HCT116 (cell line): ENCODE measurements around the gene PHOSPHO1. TPM values are rescaled to one million over a fixed set of nuclear protein-coding genes. Genes with fewer than 3 reads are reported as not detected.

Source experiments
- ATAC-seq: fragments of 200-7000 bp; cut with Tn5 transposase; 2 replicates; pipeline ENCODE4 v1.9.1; 2020; ENCODE audit warnings: mild to moderate bottlenecking, moderate library complexity
- BruUV-seq: library from RNA; stranded (reverse); fragments of 400-500 nt; replicated peaks from 2 replicates; lab custom pipeline; 2021; lab: Mats Ljungman, UMichigan
- CTCF ChIA-PET: fragments of 300-600 bp; sonication (Branson Sonifier 250); formaldehyde crosslinking; loops from one replicate; lab custom pipeline; 2021; ENCODE audit warnings: antibody characterized with exemption; lab: Charles Lee
- POLR2A ChIA-PET: fragments of 300-600, 350-600 bp; sonication (Branson Sonifier 250); formaldehyde crosslinking; loops from one replicate; lab custom pipeline; 2021; ENCODE audit warnings: antibody characterized with exemption; lab: Charles Lee
- RAD21 ChIA-PET, 2 experiments: fragments of 300-600 bp; sonication (Branson Sonifier 250); formaldehyde crosslinking; loops; one replicate each; lab custom pipeline; 2023; ENCODE audit warnings: low total read pairs in 2 of 2; ENCODE audit not compliant: uncharacterized antibody in 2 of 2, unreplicated experiment in 2 of 2, low non-redundant PET in 1 of 2; lab: Charles Lee
- DNase-seq: peaks from one replicate; pipeline ENCODE4 v3.0.0-alpha.2; 2010; ENCODE audit warnings: low read depth, low spot score
- H2AFZ ChIP-seq: fragments of 200-600 bp; shearing (Covaris generic), sonication (generic); 2 replicates; pipeline ENCODE4 v1.6.1; 2017; ENCODE audit warnings: low read depth, mixed run types, mixed read lengths, antibody characterized with exemption, low read length; ENCODE audit not compliant: poor library complexity, severe bottlenecking
- H3K27ac ChIP-seq: 2 replicates; pipeline ENCODE4 v1.5.1; 2012; ENCODE audit warnings: low read depth, low read length
- H3K27me3 ChIP-seq: fragments of 200-600 bp; sonication (generic); 2 replicates; pipeline ENCODE4 v1.6.1; 2016; ENCODE audit warnings: mixed run types, low read length, mixed read lengths; ENCODE audit not compliant: insufficient read depth
- H3K36me3 ChIP-seq, 2 experiments: fragments of 200-500 bp in 1 of 2; fragments of 200-600 bp in 1 of 2; sonication (Bioruptor generic) in 1 of 2; sonication (generic) in 1 of 2; 2 replicates each; pipeline versions ENCODE4 v1.5.1 to v1.6.1; 2014 to 2016; ENCODE audit warnings: low read length in 2 of 2, inconsistent platforms in 1 of 2, mixed read lengths in 1 of 2, mixed run types in 1 of 2; ENCODE audit not compliant: insufficient read depth in 2 of 2, control insufficient read depth in 1 of 2
- H3K4me1 ChIP-seq, 2 experiments: fragments of 200-600 bp in 1 of 2; sonication (generic) in 1 of 2; 2 replicates each; pipeline versions ENCODE4 v1.5.1 to v1.6.1; 2012 to 2017; ENCODE audit warnings: low read length in 2 of 2, inconsistent platforms in 1 of 2, mild to moderate bottlenecking in 1 of 2, mixed read lengths in 1 of 2, mixed run types in 1 of 2, moderate library complexity in 1 of 2; ENCODE audit not compliant: insufficient read depth in 2 of 2, control insufficient read depth in 1 of 2
- H3K4me2 ChIP-seq: fragments of 200-600 bp; sonication (generic); 2 replicates; pipeline ENCODE4 v1.6.1; 2017; ENCODE audit warnings: mixed run types, low read length, mixed read lengths
- H3K4me3 ChIP-seq, 2 experiments: fragments of 200-600 bp in 1 of 2; sonication (generic) in 1 of 2; replicated peaks in 1 of 2; 2 replicates each; pipeline ENCODE4 v1.5.1; 2011 to 2016; ENCODE audit warnings: low read length in 2 of 2, control low read depth in 1 of 2, low read depth in 1 of 2, mild to moderate bottlenecking in 1 of 2, mixed read lengths in 1 of 2, mixed run types in 1 of 2
- H3K79me2 ChIP-seq: fragments of 200-600 bp; sonication (generic); 2 replicates; pipeline ENCODE4 v1.6.1; 2017; ENCODE audit warnings: mild to moderate bottlenecking, mixed run types, low read length, moderate library complexity, mixed read lengths; ENCODE audit not compliant: insufficient read depth
- H3K9ac ChIP-seq: fragments of 200-600 bp; sonication (generic); 2 replicates; pipeline ENCODE4 v1.6.1; 2016; ENCODE audit warnings: low read length, mixed read lengths
- H3K9me2 ChIP-seq: fragments of 200-600 bp; sonication (generic), shearing (Covaris generic); 2 replicates; pipeline ENCODE4 v1.6.1; 2017; ENCODE audit warnings: mixed run types, mild to moderate bottlenecking, moderate library complexity; ENCODE audit not compliant: insufficient read depth
- H3K9me3 ChIP-seq, 2 experiments: fragments of 200-500 bp in 1 of 2; fragments of 200-600 bp in 1 of 2; sonication (Bioruptor generic) in 1 of 2; sonication (generic) in 1 of 2; 2 replicates each; pipeline ENCODE4 v1.6.1; 2014 to 2017; ENCODE audit warnings: low read length in 2 of 2, mixed read lengths in 2 of 2, inconsistent platforms in 1 of 2, low read depth in 1 of 2, mild to moderate bottlenecking in 1 of 2, mixed run types in 1 of 2, moderate library complexity in 1 of 2; ENCODE audit not compliant: control insufficient read depth in 1 of 2, insufficient read depth in 1 of 2
- H4K20me1 ChIP-seq: fragments of 200-600 bp; sonication (generic), shearing (Covaris generic); 2 replicates; pipeline ENCODE4 v1.6.1; 2017; ENCODE audit warnings: mixed run types, mild to moderate bottlenecking, moderate library complexity; ENCODE audit not compliant: insufficient read depth
- EZH2 ChIP-seq: fragments of 200-600 bp; sonication (generic); IDR thresholded peaks from 2 replicates; pipeline ENCODE4 v1.6.1; 2017; ENCODE audit warnings: antibody characterized with exemption, mixed run types
- JUND ChIP-seq: IDR thresholded peaks from 2 replicates; pipeline ENCODE4 v1.6.1; 2012
- MAX ChIP-seq: IDR thresholded peaks from 2 replicates; pipeline ENCODE4 v1.6.1; 2012
- POLR2AphosphoS5 ChIP-seq: IDR thresholded peaks from 2 replicates; pipeline ENCODE4 v1.6.1; 2011; ENCODE audit warnings: mild to moderate bottlenecking, low read depth, low read length, moderate library complexity
- RAD21 ChIP-seq: IDR thresholded peaks from 2 replicates; pipeline ENCODE4 v1.6.1; 2012; ENCODE audit warnings: low read depth, mild to moderate bottlenecking
- SIN3A ChIP-seq: IDR thresholded peaks from 2 replicates; pipeline ENCODE4 v1.6.1; 2012; ENCODE audit warnings: low read depth
- SP1 ChIP-seq: IDR thresholded peaks from 2 replicates; pipeline ENCODE4 v1.6.1; 2012; ENCODE audit warnings: low read depth
- SRF ChIP-seq: IDR thresholded peaks from 2 replicates; pipeline ENCODE4 v1.6.1; 2012; ENCODE audit warnings: low read depth
- TCF7L2 ChIP-seq: IDR thresholded peaks from 2 replicates; pipeline ENCODE4 v1.7.0; 2011; ENCODE audit warnings: borderline replicate concordance, inconsistent platforms; ENCODE audit not compliant: insufficient read depth, insufficient read length; ENCODE audit errors: extremely low read depth
- ZBTB33 ChIP-seq: IDR thresholded peaks from 2 replicates; pipeline ENCODE4 v1.6.1; 2011; ENCODE audit warnings: mild to moderate bottlenecking, low read length, moderate library complexity; ENCODE audit not compliant: insufficient replicate concordance; ENCODE audit errors: extremely low read depth
- ZFX ChIP-seq: fragments of 450-650 bp; IDR thresholded peaks from 2 replicates; pipeline ENCODE4 v1.6.1; 2017
- ZNF274 ChIP-seq: fragments of 200-500 bp; sonication (Bioruptor generic); IDR thresholded peaks from 2 replicates; pipeline ENCODE4 v1.6.1; 2014; ENCODE audit warnings: mild to moderate bottlenecking, low read depth, low read length, inconsistent platforms
- intact Hi-C: fragments of 100-400 bp; cut with micrococcal nuclease; formaldehyde crosslinking; loops from 2 replicates; pipeline ENCODE4 v1.10.0; 2022
- total RNA-seq: library from RNA; stranded (reverse); gene quantifications from one replicate; pipeline ENCODE4 v1.2.1, GENCODE V29; 2021; ENCODE audit not compliant: unreplicated experiment
- TF ChIP-seq, protein P1 (sequence below), 3 experiments: fragments of 200-600 bp in 1 of 3; sonication (generic) in 1 of 3; IDR thresholded peaks in 2 of 3; conservative IDR thresholded peaks in 1 of 3; 2 replicates each; pipeline ENCODE4 v1.5.1; 2012 to 2017; ENCODE audit warnings: low read depth in 2 of 3, low read length in 2 of 3, antibody characterized with exemption in 1 of 3, borderline replicate concordance in 1 of 3, control low read depth in 1 of 3, mild to moderate bottlenecking in 1 of 3, mixed read lengths in 1 of 3, mixed run types in 1 of 3, moderate library complexity in 1 of 3; ENCODE audit not compliant: insufficient read depth in 1 of 3
- TF ChIP-seq, protein P2 (sequence below): IDR thresholded peaks from 2 replicates; pipeline ENCODE4 v1.6.1; 2012
- TF ChIP-seq, protein P3 (sequence below): IDR thresholded peaks from 2 replicates; pipeline ENCODE4 v1.6.1; 2012; ENCODE audit warnings: low read depth

PHOSPHO1 gene
- total RNA-seq, 1 experiment from 2014 or later: 3.0 TPM

DNA sequence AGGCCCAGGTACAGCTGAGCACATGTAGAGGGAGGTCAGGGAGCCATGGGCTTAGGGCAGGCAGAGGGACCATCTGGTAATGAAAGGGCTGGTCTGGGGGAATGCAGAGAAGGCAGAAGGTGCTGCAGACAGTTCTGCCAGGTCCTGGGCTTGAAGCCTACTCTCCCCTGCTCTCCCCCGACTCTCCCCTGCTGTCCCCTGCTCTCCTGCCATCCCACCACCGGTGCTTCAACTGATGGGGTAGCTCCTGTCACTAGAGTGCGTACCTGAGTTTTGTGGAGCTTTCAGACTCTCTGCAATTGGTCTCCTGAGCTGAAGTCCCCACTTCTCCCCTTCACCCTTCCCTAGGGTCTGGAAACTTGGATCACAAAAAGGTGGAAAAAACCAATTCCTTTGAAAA is 37.3 kb upstream of the PHOSPHO1 start:
- ATAC-seq (peak; percentile 38), DNase-seq (no peak)
- Histone ChIP-seq H3K4me1 (peaks cover 0 to 6% of the 10 kb centered on the region in 2 experiments; a peak in 2 of 4 replicates), H3K4me3 (no peak overlapping the region), H3K9me2 (no peaks in the 10 kb centered on the region), H4K20me1 (no peaks in the 10 kb centered on the region), H3K79me2 (no peaks in the 10 kb centered on the region), H3K9me3 (no peaks in the 10 kb centered on the region), H3K27ac (no peak overlapping the region), H3K9ac (no peak overlapping the region), H3K4me2 (no peak overlapping the region), H3K27me3 (no peaks in the 10 kb centered on the region), H3K36me3 (no peaks in the 10 kb centered on the region), H2AFZ (no peak overlapping the region)
- RAD21 ChIA-PET: no interaction called here
- intact Hi-C loops: no loop called here
- CTCF ChIA-PET: no interaction called here
- BruUV-seq: no TSS peak
- no peak for TF ChIP-seq EZH2
- TF ChIP-seq, protein P1, sequence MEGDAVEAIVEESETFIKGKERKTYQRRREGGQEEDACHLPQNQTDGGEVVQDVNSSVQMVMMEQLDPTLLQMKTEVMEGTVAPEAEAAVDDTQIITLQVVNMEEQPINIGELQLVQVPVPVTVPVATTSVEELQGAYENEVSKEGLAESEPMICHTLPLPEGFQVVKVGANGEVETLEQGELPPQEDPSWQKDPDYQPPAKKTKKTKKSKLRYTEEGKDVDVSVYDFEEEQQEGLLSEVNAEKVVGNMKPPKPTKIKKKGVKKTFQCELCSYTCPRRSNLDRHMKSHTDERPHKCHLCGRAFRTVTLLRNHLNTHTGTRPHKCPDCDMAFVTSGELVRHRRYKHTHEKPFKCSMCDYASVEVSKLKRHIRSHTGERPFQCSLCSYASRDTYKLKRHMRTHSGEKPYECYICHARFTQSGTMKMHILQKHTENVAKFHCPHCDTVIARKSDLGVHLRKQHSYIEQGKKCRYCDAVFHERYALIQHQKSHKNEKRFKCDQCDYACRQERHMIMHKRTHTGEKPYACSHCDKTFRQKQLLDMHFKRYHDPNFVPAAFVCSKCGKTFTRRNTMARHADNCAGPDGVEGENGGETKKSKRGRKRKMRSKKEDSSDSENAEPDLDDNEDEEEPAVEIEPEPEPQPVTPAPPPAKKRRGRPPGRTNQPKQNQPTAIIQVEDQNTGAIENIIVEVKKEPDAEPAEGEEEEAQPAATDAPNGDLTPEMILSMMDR (IDR thresholded peaks at IDR 0.05 in 2 of 3, conservative IDR thresholded peaks at IDR 0.05 in 1 of 3; ENCODE audit: borderline replicate concordance in 1 of 3, insufficient read depth in 1 of 3, low read depth in 2 of 3, low read length in 2 of 3): no peak
- TF ChIP-seq MAX: no peak
- TF ChIP-seq POLR2AphosphoS5: no peak
- TF ChIP-seq TCF7L2: no peak
- TF ChIP-seq ZFX: no peak
- TF ChIP-seq ZNF274: no peak
- TF ChIP-seq SP1: no peak
- TF ChIP-seq, protein P2, sequence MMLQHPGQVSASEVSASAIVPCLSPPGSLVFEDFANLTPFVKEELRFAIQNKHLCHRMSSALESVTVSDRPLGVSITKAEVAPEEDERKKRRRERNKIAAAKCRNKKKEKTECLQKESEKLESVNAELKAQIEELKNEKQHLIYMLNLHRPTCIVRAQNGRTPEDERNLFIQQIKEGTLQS: no peak
- TF ChIP-seq RAD21: no peak
- TF ChIP-seq, protein P3, sequence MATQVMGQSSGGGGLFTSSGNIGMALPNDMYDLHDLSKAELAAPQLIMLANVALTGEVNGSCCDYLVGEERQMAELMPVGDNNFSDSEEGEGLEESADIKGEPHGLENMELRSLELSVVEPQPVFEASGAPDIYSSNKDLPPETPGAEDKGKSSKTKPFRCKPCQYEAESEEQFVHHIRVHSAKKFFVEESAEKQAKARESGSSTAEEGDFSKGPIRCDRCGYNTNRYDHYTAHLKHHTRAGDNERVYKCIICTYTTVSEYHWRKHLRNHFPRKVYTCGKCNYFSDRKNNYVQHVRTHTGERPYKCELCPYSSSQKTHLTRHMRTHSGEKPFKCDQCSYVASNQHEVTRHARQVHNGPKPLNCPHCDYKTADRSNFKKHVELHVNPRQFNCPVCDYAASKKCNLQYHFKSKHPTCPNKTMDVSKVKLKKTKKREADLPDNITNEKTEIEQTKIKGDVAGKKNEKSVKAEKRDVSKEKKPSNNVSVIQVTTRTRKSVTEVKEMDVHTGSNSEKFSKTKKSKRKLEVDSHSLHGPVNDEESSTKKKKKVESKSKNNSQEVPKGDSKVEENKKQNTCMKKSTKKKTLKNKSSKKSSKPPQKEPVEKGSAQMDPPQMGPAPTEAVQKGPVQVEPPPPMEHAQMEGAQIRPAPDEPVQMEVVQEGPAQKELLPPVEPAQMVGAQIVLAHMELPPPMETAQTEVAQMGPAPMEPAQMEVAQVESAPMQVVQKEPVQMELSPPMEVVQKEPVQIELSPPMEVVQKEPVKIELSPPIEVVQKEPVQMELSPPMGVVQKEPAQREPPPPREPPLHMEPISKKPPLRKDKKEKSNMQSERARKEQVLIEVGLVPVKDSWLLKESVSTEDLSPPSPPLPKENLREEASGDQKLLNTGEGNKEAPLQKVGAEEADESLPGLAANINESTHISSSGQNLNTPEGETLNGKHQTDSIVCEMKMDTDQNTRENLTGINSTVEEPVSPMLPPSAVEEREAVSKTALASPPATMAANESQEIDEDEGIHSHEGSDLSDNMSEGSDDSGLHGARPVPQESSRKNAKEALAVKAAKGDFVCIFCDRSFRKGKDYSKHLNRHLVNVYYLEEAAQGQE: no peak
- TF ChIP-seq ZBTB33: no peak
- TF ChIP-seq SRF: no peak
- no peak for TF ChIP-seq JUND
- TF ChIP-seq SIN3A: no peak
- POLR2A ChIA-PET: no interaction called here
